ENCODE results near the gene KRT36. TPM values are rescaled to one million over a fixed set of nuclear protein-coding genes. Genes with fewer than 3 reads are reported as not detected.

Gene KRT36
- total RNA-seq, 2 experiments from 2014 or later = not detected

GRCh38 chr17:41505007-41505808 is 15.5 kb upstream of the KRT36 start, which contains the start of gene KRT13:
Gene KRT13, minus strand, starts transcription at chr17:41505612. Its CDS starts 62 bp downstream, at chr17:41505550.
- Mint-ChIP-seq H3K36me3 (ENCODE audit: low read depth) (no peaks in the 10 kb centered on the region), H3K27me3 (no peaks in the 10 kb centered on the region), H3K27ac (no peak within 1 kb of the TSS), H3K4me3 (no peak within 1 kb of the TSS), H3K9me3 (no peaks in the 10 kb centered on the region), H3K4me1 (peaks cover under 1% of the 10 kb centered on the region)
- CTCF ChIA-PET = no interaction called here
- POLR2A ChIA-PET = no interaction called here
- no peak for DNase-seq

- H3K27ac Mint-ChIP-seq = no peak overlapping the region
- POLR2A ChIA-PET = no interaction called here
- CTCF ChIA-PET = no interaction called here
Observed at GRCh38 chr17:41504246-41504977, 14.7 kb upstream of the KRT36 start.

GRCh38 chr17:41503202-41503601 is 13.5 kb upstream of the KRT36 start:
- DNase-seq = no peak
- no peaks in the 10 kb centered on the region for H3K9me3 Mint-ChIP-seq
- no peak overlapping the region for H3K4me3 Mint-ChIP-seq
- ChIA-PET CTCF (interaction anchor here (0.7 kb wide), 2 partner anchors 13 to 46 kb away, joined by 3 read pairs; no protein-coding TSS in a partner anchor), POLR2A (no interaction called here)
- no peak overlapping the region for H3K27ac Mint-ChIP-seq
- H3K27me3 Mint-ChIP-seq = peaks cover 2% of the 10 kb centered on the region
- peaks cover 12% of the 10 kb centered on the region for H3K4me1 Mint-ChIP-seq
- H3K36me3 Mint-ChIP-seq (ENCODE audit: low read depth) = no peaks in the 10 kb centered on the region

More at GRCh38 chr17:41504246-41504977, 14.7 kb upstream of the KRT36 start:
- H3K9me3 Mint-ChIP-seq = no peaks in the 10 kb centered on the region
- DNase-seq = no peak
- no peaks in the 10 kb centered on the region for H3K27me3 Mint-ChIP-seq
- H3K4me1 Mint-ChIP-seq = peaks cover 8% of the 10 kb centered on the region
- H3K4me3 Mint-ChIP-seq = no peak overlapping the region
- H3K36me3 Mint-ChIP-seq (ENCODE audit: low read depth) = no peaks in the 10 kb centered on the region

DNA sequence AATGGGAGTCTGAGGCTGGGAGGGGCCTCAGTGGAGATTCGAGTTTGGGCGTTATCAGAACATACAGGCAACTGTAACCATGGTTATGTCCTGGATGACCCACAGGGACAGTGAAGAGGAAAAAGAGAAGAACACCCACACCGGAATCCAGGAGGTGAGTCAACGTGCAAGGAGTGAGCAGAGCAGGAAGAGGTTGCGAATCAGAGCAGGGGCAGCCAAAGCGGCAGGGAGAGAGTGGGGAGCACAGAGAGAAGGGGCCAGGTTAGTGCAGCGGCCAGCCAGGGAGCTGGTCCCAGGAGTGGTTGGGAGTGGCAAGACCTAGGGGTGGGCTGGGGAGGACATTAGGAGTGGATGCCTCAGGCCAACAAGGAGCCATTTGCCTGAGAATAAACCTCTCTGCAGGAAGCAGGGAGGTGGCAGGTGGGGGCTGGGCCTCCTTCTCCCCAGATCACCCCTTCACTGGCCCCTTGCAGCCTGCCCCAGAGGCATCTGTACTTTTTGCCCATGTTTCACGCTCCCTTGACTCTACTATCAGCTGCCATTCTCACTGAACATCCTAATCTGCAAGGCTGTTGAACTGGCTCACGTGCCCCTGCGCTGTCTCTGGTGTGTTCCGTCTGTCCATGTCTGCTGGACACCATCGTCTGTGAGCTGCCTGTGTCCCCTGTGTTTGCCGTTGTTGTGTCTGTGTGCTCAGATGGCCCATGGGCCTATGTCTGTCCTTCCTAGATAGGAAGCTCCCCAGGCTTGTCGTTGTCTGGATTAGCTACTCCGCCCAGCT is 10.6 kb upstream of the KRT36 start:
- no peak overlapping the region for H3K27ac Mint-ChIP-seq
- no peaks in the 10 kb centered on the region for H3K36me3 Mint-ChIP-seq (ENCODE audit: low read depth)
- CTCF ChIA-PET = no interaction called here
- H3K4me1 Mint-ChIP-seq = peaks cover 22% of the 10 kb centered on the region
- POLR2A ChIA-PET = no interaction called here
- peaks cover 2% of the 10 kb centered on the region for H3K27me3 Mint-ChIP-seq
- no peak for DNase-seq
- no peaks in the 10 kb centered on the region for H3K9me3 Mint-ChIP-seq
- H3K4me3 Mint-ChIP-seq = no peak overlapping the region

GRCh38 chr17:41499714-41500113 is 10.0 kb upstream of the KRT36 start:
- POLR2A ChIA-PET = no interaction called here

DNA sequence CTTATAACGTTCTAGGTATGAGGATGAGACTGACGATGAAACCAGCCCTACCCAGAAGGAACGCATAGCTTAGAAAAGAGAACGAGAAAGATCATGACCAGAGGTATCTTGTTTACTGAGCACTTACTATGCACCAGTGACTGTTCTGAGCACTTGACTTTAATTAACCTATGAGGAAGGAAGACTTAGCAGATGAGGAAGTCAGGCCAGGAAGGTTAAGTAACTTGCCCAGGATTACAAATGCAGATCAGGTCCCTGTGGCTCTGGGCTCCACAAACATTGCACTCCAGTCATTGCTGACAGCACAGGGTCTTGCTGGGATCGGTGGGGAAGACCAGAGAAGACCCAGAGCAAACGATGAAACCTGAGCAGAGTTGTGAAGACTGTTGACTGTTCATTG is 8.6 kb upstream of the KRT36 start:
- POLR2A ChIA-PET = interaction anchor here (1.0 to 1.4 kb wide), 2 partner anchors 176 to 191 kb away, joined by 3 read pairs; partner anchors contain the start of gene EIF1
- Mint-ChIP-seq H3K9me3 (no peaks in the 10 kb centered on the region), H3K27me3 (peaks cover 2% of the 10 kb centered on the region), H3K27ac (no peak overlapping the region), H3K36me3 (ENCODE audit: low read depth) (no peaks in the 10 kb centered on the region), H3K4me1 (peaks cover 22% of the 10 kb centered on the region), H3K4me3 (no peak overlapping the region)
- CTCF ChIA-PET = interaction anchor here (1.5 to 1.8 kb wide), 2 partner anchors 20 to 50 kb away, joined by 3 to 7 read pairs; no protein-coding TSS in a partner anchor
- DNase-seq = no peak

More at GRCh38 chr17:41499714-41500113, 10.0 kb upstream of the KRT36 start:
- Mint-ChIP-seq H3K27ac (no peak overlapping the region), H3K36me3 (ENCODE audit: low read depth) (no peaks in the 10 kb centered on the region), H3K9me3 (no peaks in the 10 kb centered on the region), H3K4me3 (no peak overlapping the region), H3K4me1 (peaks cover 22% of the 10 kb centered on the region), H3K27me3 (peaks cover 2% of the 10 kb centered on the region)
- CTCF ChIA-PET = no interaction called here
- no peak for DNase-seq

DNA sequence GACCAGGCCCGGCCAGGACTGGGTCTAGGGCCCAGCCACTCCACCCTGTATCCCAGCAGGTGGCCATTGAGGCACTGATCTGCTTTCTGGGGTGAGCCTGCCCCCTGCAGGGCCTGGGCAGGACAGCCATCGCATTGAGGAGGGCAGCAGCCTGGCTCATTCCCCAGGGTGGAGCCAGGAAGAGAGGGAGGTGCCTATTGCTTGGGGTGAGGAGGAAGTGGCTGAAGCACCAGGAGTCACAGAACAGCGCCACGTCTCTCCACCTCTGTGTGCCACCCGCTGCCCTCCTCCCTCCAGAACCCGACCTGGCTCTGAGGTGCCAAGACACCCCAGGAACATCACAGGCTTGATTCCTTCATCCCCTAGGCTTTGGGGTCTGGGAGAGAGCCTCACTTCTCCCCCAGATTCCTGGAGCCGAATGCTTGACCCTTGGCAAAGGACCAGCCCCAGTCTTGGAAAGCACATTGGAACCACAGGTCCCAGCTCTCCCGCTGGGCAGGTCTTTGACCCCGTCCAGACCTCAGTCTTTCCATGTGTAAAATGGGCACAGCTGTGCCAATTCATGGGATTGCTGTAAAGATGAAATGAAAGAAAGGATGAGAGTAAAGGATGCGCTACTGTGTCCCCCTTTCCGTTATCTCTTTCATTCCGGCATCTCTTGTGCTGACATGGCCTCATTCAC is 7.2 kb upstream of the KRT36 start:
- Mint-ChIP-seq H3K4me1 (peaks cover 22% of the 10 kb centered on the region), H3K27ac (peak overlapping the region; percentile 40), H3K36me3 (ENCODE audit: low read depth) (no peaks in the 10 kb centered on the region), H3K9me3 (no peaks in the 10 kb centered on the region), H3K27me3 (peaks cover 2% of the 10 kb centered on the region), H3K4me3 (no peak overlapping the region)
- peak; percentile 83 for DNase-seq
- POLR2A ChIA-PET = interaction anchor here (0.8 to 1.4 kb wide), 3 partner anchors 53 to 192 kb away, joined by 3 read pairs; partner anchors contain the start of gene EIF1
- CTCF ChIA-PET = interaction anchor here (1.5 to 1.8 kb wide), 4 partner anchors 14 to 581 kb away, joined by 3 to 4 read pairs (median 4); no protein-coding TSS in a partner anchor

- DNase-seq = no peak
- H3K9me3 Mint-ChIP-seq = no peaks in the 10 kb centered on the region
- peaks cover 17% of the 10 kb centered on the region for H3K4me1 Mint-ChIP-seq
- CTCF ChIA-PET = interaction anchor here (0.5 to 2.3 kb wide), 3 partner anchors 54 to 1424 kb away, joined by 3 to 10 read pairs (median 5); no protein-coding TSS in a partner anchor
- H3K27me3 Mint-ChIP-seq = peaks cover 2% of the 10 kb centered on the region
- H3K4me3 Mint-ChIP-seq = no peak overlapping the region
- H3K36me3 Mint-ChIP-seq (ENCODE audit: low read depth) = no peaks in the 10 kb centered on the region
- no peak overlapping the region for H3K27ac Mint-ChIP-seq
- POLR2A ChIA-PET = no interaction called here
Observed at GRCh38 chr17:41494524-41494923, 4.8 kb upstream of the KRT36 start.

- Mint-ChIP-seq H3K4me1 (peaks cover 10% of the 10 kb centered on the region), H3K36me3 (ENCODE audit: low read depth) (no peaks in the 10 kb centered on the region), H3K27me3 (no peaks in the 10 kb centered on the region), H3K4me3 (no peak overlapping the region), H3K9me3 (no peaks in the 10 kb centered on the region), H3K27ac (no peak overlapping the region)
- DNase-seq = no peak
- ChIA-PET CTCF (interaction anchor here (2.6 kb wide), 1 partner anchor 56 kb away, joined by 8 read pairs; no protein-coding TSS in a partner anchor), POLR2A (no interaction called here)
Observed at GRCh38 chr17:41492771-41493170, 3.1 kb upstream of the KRT36 start.

DNA sequence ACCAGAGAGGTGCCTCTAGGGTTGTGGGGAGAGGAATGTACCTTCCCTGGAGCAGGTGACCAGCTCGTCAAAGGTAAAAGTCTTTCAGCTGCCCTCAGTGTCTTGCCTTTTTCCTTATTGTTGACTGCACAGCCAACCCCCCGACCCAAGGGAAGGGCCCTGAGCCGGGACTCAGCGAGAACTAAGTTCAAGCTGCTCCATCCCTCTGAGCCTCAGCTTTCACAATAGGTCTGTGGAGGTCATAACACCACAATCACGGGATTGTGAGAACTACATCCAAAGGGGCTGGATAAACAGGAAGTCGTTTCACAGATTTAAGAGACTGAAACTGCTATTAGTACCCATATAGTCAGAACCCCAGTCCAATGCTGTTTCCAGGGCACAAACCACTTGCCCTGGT is 2.6 kb upstream of the KRT36 start:
- peaks cover 10% of the 10 kb centered on the region for H3K4me1 Mint-ChIP-seq
- no peak for DNase-seq
- H3K27ac Mint-ChIP-seq = no peak overlapping the region
- H3K4me3 Mint-ChIP-seq = no peak overlapping the region
- CTCF ChIA-PET = interaction anchor here (2.6 kb wide), 1 partner anchor 57 kb away, joined by 8 read pairs; no protein-coding TSS in a partner anchor
- POLR2A ChIA-PET = no interaction called here
- H3K36me3 Mint-ChIP-seq (ENCODE audit: low read depth) = no peaks in the 10 kb centered on the region
- no peaks in the 10 kb centered on the region for H3K9me3 Mint-ChIP-seq
- H3K27me3 Mint-ChIP-seq = no peaks in the 10 kb centered on the region

DNA sequence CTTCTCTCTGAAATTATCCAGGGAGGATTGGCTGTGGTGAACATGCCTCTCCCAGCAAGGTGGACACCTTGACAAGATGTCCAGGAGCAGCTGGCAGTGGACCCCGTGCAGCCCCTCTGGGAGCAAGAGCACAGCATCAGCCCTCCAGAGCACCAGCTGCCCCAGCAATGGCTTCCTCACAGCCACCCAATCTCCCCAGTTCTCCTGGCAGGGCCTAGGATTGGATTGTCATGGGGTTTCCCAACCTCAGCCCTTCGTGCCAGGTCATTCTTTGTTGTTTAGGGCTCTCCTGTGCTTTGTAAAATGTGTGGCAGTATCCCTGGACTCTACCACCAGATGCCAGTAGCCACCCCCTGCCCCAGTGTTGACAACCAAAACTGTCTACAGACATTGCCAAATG is 1.8 kb upstream of the KRT36 start:
- H3K36me3 Mint-ChIP-seq (ENCODE audit: low read depth) = no peaks in the 10 kb centered on the region
- no peak for DNase-seq
- POLR2A ChIA-PET = no interaction called here
- H3K4me3 Mint-ChIP-seq = no peak overlapping the region
- CTCF ChIA-PET = interaction anchor here (2.6 kb wide), 1 partner anchor 58 kb away, joined by 8 read pairs; no protein-coding TSS in a partner anchor
- no peaks in the 10 kb centered on the region for H3K27me3 Mint-ChIP-seq
- H3K9me3 Mint-ChIP-seq = no peaks in the 10 kb centered on the region
- H3K27ac Mint-ChIP-seq = no peak overlapping the region
- peaks cover 2% of the 10 kb centered on the region for H3K4me1 Mint-ChIP-seq

All from activated CD4-positive, alpha-beta memory T cell treated with anti-CD3 and anti-CD28 coated beads, Interleukin-2, amount 10 ng/mL, durations not matched to agents 7 days and 5 days (primary cell).